Measurements from ENCODE around the gene SHOX.
"Not testable (repeated sequence)": the region's sequence is repeated elsewhere in the genome, so short reads cannot be mapped to it uniquely, and the experiment has no call there.

SHOX gene

DNA sequence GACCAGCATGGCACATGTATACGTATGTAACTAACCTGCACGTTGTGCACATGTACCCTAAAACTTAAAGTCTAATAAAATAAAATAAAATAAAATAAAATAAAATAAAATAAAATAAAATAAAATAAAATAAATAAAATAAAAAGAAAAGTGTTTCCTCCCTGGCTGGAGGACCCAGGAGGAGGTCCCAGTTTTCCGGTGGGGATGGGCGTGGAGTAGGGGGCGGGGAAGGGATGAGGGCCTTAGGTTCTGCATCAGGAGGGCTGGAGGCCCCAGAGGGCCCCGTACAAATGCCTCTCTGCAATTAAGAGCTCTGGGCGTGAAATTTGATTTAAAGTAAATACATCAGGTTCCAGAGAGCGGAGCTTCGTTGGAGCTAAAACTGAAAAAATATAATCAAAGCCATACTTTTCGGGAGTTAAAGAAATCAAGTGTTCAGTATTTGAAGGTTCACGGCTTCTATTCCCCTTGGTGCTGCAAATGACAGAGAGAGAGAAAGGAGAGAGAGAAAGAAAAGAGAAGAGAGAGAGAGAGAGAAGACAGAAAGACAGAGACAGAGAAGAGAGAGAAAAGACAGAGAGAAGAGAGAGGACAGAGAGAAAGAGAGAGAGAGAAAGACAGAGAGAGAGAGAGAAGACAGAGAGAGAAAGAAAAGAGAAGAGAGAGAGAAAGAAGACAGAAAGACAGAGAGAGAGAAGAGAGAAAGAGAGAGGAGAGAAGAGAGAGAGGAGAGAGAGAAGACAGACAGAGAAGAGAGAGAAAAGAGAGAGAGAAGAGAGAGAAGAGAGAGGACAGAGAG lies 8.7 kb upstream of the SHOX start:
- no peak for DNase-seq (ENCODE audit: low spot score)

DNA sequence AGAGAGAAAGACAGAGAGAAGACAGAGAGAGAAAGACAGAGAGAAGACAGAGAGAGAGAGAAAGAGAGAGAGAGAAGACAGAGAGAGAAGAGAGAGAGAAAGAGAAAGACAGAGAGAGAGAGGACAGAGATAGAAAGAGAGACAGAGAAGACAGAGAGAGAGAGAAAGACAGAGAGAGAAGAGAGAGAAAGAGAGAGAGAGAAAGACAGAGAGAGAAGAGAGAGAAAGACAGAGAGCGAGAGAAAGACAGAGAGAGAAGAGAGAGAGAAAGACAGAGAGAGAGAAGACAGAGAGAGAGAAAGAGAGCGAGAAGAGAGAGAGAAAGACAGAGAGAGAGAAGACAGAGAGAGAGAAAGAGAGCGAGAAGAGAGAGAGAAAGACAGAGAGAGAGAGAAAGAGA lies 7.8 kb upstream of the SHOX start:
- not testable (repeated sequence) for DNase-seq (ENCODE audit: low spot score)

DNA sequence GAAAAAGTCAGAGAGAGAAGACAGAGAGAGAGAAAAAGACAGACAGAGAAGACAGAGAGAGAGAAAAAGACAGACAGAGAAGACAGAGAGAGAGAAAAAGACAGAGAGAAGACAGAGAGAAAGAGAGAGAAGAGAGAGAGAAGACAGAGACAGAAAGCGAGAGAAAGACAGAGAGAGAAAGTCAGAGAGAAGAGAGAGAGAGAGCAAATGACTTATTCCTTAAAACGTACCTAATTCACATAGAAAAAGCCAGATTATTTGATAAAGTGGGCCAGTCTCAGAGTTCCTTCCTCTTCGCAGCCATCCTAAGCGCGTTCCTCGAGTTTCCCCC lies 7.4 kb upstream of the SHOX start:
- DNase-seq (ENCODE audit: low spot score) = no peak

DNA sequence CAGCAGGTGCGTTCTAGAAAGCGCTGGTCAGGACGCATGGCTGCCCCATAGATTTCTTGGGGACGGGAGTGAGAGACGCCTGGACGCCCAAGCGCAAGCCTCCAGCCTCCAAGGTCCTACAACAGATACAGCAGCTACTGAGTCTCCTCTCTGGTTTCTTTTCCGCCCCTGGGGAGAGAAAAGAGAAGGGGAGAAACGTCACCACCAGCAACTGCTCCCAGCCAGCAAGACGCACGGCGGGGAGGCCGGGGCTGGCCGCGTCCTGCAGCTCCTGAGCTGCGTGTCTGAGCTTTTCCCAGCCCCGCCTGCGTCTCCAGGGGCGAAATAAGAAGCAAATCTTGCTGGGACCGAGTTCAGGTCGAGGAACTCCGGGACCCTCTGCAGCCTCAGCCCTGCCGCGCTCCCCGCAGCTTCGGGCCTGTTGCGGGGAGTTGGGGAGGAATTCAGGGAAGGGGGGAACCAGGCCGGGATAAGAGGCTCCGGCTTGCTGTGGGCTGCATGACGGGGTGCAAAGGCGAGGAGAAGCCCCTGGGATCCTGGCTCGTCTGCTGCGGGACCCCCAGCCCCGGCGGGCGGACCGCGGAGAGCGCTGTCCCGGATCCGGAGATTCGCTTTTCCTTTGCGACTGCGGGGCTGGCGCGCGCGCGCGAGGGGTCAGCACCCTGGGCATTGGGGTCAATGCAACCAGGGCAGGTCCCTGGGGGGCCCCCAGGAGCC lies 6.8 kb upstream of the SHOX start:
- DNase-seq (ENCODE audit: low spot score) = no peak

- DNase-seq (ENCODE audit: low spot score) = no peak
These were observed 5.4 kb upstream of the SHOX start for GRCh38 chrX:625137-625691.

- not testable (repeated sequence) for DNase-seq (ENCODE audit: low spot score)
These were observed 4.5 kb upstream of the SHOX start for GRCh38 chrX:626047-626446.

DNA sequence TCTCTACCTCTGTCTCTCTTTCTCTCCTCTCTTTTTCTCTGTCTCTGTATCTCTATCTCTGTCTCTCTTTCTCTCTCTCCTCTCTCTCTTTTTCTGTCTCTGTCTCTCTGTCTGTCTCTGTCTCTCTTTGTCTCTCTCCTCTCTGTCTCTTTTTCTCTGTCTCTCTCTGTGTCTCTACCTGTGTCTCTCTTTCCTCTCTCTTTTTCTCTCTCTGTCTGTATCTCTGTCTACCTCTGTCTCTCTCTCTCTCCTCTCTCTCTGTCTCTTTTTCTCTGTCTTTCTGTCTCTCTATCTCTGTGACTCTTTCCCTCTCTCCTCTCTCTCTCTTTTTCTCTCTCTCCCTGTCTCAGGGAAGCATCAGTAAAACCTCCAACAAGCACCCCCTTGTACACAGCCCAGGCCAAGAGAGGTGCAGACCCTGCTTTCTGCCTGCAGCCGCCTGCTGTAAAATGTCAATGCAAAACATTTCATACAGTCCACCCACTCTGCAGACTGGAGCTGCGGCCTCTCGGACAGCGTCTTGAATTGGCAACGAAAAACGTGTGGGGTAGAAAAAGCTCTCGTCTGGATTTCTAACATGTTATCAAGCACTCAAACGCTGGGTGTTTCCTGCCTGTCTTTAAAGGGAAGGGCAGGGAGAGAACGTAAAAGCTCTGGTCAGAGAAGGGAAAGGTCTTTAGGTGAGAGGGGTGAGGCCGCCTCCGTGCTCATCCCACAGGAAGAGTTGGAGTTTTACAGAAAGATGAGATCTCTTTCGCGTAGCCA lies 3.7 kb upstream of the SHOX start:
- DNase-seq (ENCODE audit: low spot score) = no peak

- no peak for DNase-seq (ENCODE audit: low spot score)
These were observed 3.0 kb upstream of the SHOX start for GRCh38 chrX:627510-627981.

DNA sequence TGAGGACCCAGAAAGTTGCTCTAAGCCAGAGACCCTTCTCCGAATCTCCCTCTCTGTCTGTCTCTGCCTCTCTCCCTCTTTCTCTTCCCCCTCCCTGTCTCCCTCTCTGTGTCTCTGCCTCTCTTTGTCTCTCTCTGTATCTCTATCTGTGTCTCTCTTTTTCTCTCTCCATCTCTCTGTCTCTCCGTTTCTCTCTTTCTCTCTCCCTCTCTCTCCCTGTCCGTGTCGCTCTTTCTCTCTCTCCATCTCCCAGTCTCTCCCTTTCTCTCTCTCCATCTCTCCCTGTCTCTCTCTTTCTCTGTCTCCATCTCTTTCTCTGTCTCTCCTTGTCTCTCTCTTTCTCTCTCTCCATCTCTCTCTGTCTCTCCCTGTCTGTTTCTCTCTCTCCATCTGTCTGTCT lies 2.6 kb upstream of the SHOX start:
- no peak for DNase-seq (ENCODE audit: low spot score)

DNA sequence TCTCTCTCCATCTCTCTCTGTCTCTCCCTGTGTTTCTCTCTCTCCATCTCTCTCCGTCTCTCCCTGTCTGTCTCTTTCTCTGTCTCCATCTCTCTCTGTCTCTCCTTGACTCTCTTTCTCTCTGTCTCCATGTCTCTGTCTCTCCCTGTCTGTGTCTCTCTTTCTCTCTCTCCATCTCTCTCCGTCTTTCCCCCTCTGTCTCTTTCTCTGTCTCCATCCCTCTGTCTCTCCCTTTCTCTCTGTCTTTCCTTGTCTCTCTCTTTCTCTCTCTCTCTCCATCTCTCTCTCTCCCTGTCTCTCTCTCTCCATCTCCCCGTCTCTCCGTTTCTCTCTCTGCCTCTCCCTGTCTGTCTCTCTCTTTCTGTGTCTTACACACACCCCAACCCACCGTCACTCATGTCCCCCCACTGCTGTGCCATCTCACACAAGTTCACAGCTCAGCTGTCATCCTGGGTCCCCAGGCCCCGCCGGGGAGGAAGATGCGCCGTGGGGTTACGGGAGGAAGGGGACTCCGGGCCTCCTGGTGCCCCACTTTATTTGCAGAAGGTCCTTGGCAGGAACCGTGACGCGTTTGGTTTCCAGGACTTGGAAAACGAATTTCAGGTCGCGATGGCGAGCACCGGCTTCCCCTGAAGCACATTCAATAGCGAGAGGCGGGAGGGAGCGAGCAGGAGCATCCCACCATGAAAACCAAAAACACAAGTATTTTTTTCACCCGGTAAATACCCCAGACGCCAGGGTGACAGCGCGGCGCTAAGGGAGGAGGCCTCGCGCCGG lies 1.2 kb upstream of the SHOX start:
- DNase-seq (ENCODE audit: low spot score) = no peak

- no peak for DNase-seq (ENCODE audit: low spot score)
These were observed 482 bp upstream of the SHOX start for GRCh38 chrX:630007-630611.

DNA sequence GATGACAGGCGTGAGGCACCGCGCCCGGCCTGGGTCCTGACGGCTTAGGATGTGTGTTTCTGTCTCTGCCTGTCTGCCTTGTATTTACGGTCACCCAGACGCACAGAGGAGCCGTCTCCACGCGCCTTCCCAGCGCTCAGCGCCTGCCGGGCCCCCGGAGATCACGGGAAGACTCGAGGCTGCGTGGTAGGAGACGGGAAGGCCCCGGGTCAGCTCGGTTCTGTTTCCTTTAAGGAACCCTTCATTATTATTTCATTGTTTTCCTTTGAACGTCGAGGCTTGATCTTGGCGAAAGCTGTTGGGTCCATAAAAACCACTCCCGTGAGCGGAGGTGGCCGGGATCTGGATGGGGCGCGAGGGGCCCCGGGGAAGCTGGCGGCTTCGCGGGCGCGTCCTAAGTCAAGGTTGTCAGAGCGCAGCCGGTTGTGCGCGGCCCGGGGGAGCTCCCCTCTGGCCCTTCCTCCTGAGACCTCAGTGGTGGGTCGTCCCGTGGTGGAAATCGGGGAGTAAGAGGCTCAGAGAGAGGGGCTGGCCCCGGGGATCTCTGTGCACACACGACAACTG lies 1.3 kb downstream of the SHOX start:
- no peak for DNase-seq (ENCODE audit: low spot score)

DNA sequence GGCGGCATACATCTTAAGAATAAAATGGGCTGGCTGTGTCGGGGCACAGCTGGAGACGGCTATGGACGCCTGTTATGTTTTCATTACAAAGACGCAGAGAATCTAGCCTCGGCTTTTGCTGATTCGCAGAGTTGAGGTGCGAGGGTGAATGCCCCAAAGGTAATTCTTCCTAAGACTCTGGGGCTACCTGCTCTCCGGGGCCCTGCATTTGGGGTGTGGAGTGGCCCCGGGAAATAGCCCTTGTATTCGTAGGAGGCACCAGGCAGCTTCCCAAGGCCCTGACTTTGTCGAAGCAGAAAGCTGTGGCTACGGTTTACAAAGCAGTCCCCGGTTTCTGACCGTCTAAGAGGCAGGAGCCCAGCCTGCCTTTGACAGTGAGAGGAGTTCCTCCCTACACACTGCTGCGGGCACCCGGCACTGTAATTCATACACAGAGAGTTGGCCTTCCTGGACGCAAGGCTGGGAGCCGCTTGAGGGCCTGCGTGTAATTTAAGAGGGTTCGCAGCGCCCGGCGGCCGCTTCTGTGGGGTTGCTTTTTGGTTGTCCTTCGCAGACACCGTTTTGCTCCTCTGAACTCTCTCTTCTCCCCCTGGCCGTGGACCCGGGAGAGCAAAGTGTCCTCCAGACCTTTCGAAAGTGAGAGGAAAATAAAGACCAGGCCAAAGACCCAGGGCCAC lies 1.9 kb downstream of the SHOX start:
- DNase-seq (ENCODE audit: low spot score) = no peak

- no peak for DNase-seq (ENCODE audit: low spot score)
These were observed 2.7 kb downstream of the SHOX start for GRCh38 chrX:633043-633984.

DNA sequence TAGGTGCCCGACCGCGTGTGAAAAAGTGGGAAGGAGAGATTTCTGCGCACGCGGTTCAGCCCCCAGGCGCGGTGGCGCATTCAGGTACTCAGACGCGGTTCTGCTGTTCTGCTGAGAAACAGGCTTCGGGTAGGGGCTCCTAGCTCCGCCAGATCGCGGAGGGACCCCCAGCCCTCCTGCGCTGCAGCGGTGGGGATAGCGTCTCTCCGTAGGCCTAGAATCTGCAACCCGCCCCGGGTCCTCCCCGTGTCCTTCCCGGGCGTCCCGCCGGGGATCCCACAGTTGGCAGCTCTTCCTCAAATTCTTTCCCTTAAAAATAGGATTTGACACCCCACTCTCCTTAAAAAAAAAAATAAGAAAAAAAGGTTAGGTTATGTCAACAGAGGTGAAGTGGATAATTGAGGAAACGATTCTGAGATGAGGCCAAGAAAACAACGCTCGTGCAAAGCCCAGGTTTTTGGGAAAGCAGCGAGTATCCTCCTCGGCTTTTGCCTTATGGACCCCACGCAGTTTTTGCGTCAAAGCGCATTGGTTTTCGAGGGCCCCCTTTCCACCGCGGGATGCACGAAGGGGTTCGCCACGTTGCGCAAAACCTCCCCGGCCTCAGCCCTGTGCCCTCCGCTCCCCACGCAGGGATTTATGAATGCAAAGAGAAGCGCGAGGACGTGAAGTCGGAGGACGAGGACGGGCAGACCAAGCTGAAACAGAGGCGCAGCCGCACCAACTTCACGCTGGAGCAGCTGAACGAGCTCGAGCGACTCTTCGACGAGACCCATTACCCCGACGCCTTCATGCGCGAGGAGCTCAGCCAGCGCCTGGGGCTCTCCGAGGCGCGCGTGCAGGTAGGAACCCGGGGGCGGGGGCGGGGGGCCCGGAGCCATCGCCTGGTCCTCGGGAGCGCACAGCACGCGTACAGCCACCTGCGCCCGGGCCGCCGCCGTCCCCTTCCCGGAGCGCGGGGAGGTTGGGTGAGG lies 3.7 kb downstream of the SHOX start:
- no peak for DNase-seq (ENCODE audit: low spot score)

DNA sequence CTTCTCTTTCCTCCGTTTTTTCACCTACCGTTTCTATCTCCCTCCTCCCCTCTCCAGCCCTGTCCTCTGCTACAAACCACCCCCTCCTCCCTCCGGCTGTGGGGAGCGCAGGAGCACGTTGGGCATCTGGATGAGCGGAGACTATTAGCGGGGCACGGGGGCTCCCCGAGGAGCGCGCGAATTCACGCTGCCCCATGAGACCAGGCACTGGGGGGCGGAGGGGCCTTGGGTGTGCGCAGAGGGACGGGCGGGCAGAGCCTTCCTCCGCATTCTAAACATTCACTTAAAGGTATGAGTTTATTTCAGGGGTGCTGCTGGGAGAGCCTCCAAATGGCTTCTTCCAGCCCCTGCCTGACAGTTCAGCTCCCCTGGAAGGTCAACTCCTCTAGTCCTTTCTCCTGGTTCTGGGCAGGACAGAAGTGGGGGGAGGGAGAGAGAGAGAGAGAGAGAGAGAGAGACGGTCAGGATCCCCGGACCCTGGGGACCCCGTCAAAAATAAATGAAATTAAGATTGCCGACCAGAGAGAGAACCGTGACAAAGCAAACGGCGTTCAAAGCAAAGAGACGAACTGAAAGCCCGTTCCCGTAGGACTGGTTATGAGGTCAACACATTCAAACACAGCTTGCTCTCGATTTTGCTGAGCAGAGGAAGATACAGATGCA lies 5.0 kb downstream of the SHOX start:
- no peak for DNase-seq (ENCODE audit: low spot score)

DNA sequence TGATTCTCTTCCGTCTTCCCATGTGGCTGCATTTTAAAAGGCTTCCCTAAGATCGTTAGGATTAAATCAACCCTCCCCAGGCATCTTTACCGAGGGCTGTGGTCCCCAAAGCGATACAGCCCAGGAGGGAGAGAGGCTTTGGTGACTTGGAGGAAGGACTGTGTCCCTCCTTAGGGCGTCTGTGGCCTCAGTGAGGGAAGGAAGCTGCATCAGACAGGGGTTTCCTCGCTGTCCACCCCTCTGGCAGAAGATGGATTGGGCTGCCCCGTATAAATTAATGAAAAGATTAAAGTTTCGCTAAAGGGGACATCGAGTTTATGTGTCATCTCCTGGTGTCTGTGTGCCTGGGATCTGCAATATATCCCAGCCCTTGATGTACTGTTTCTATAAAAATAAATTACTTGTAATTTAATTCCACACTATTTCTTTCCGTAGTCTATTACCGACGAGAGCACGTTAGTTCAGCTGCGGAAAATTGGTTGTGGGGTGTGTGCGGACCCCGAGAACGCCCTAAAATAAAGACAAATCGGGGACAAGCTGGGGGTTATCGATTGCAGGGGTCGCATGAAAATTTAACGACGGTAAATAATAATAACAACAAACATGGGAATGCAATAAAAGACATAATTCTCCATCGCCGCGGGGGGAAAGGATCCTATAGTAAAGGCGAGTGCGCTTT lies 6.5 kb downstream of the SHOX start:
- no peak for DNase-seq (ENCODE audit: low spot score)

Measured in globus pallidus (tissue), 1 donor.